Fibroblast of pulmonary artery (primary cell): ENCODE measurements around the gene PAK4.

Experiments
- DNase-seq: peaks from one replicate; pipeline ENCODE4 v3.0.0-alpha.2; 2010; ENCODE audit warnings: low read depth
- H3K4me3 ChIP-seq: replicated peaks from 2 replicates; pipeline ENCODE4 v1.5.1; 2011; ENCODE audit warnings: low read depth, mild to moderate bottlenecking, control low read depth, low read length, moderate library complexity
- TF ChIP-seq, protein P1 (sequence below): IDR thresholded peaks from 2 replicates; pipeline ENCODE4 v1.5.1; 2011; ENCODE audit warnings: mild to moderate bottlenecking, control low read depth, low read length, inconsistent platforms; ENCODE audit errors: missing control alignments

The PAK4 gene

GRCh38 chr19:39144290-39145071 is 18.9 kb downstream of the PAK4 start:
- no peak overlapping the region for H3K4me3 ChIP-seq
- peak; percentile 64 for DNase-seq

GRCh38 chr19:39145180-39145953 is 19.8 kb downstream of the PAK4 start:
- no peak overlapping the region for H3K4me3 ChIP-seq
- TF ChIP-seq, protein P1, sequence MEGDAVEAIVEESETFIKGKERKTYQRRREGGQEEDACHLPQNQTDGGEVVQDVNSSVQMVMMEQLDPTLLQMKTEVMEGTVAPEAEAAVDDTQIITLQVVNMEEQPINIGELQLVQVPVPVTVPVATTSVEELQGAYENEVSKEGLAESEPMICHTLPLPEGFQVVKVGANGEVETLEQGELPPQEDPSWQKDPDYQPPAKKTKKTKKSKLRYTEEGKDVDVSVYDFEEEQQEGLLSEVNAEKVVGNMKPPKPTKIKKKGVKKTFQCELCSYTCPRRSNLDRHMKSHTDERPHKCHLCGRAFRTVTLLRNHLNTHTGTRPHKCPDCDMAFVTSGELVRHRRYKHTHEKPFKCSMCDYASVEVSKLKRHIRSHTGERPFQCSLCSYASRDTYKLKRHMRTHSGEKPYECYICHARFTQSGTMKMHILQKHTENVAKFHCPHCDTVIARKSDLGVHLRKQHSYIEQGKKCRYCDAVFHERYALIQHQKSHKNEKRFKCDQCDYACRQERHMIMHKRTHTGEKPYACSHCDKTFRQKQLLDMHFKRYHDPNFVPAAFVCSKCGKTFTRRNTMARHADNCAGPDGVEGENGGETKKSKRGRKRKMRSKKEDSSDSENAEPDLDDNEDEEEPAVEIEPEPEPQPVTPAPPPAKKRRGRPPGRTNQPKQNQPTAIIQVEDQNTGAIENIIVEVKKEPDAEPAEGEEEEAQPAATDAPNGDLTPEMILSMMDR = no peak
- no peak for DNase-seq

More at GRCh38 chr19:39144290-39145071, 18.9 kb downstream of the PAK4 start:
- TF ChIP-seq, protein P1 = no peak

- TF ChIP-seq, protein P1 = no peak
- DNase-seq = no peak
- no peak overlapping the region for H3K4me3 ChIP-seq
These were observed 20.5 kb downstream of the PAK4 start for GRCh38 chr19:39146091-39146490.

GRCh38 chr19:39146686-39147450 is 21.3 kb downstream of the PAK4 start:
- TF ChIP-seq, protein P1 = no peak
- H3K4me3 ChIP-seq = no peak overlapping the region
- DNase-seq = no peak

- H3K4me3 ChIP-seq = no peak overlapping the region
- TF ChIP-seq, protein P1 = no peak
- no peak for DNase-seq
These were observed 21.9 kb downstream of the PAK4 start for GRCh38 chr19:39147480-39147879.

GRCh38 chr19:39148939-39149529 is 23.4 kb downstream of the PAK4 start:
- DNase-seq = no peak
- TF ChIP-seq, protein P1 = no peak
- no peak overlapping the region for H3K4me3 ChIP-seq
